Uterus (tissue), 4 donors: Measurements from ENCODE around the gene ME3. TPM values are rescaled to one million over a fixed set of nuclear protein-coding genes. Genes with fewer than 3 reads are reported as not detected.

Experiments
- DNase-seq, 2 donors: peaks; one replicate each; pipeline ENCODE4 v3.0.0-alpha.2; 2019 to 2020
- H3K27ac ChIP-seq, 2 donors: fragments of 200-600 bp; sonication (generic); 1 replicate in 1 of 2; 2 replicates in 1 of 2; pipeline ENCODE4 v1.5.1; 2016 to 2018
- H3K27me3 ChIP-seq, 2 donors: fragments of 200-600 bp; sonication (generic); one replicate each; pipeline ENCODE4 v1.5.1; 2018 to 2019; ENCODE audit warnings: control low read depth in 1 of 2
- H3K36me3 ChIP-seq, 2 donors: fragments of 200-600 bp; sonication (generic); one replicate each; pipeline ENCODE4 v1.5.1; 2019; ENCODE audit warnings: control low read depth in 1 of 2
- H3K4me1 ChIP-seq, 2 donors: fragments of 200-600 bp; sonication (generic); one replicate each; pipeline ENCODE4 v1.5.1; 2018 to 2019; ENCODE audit warnings: control low read depth in 1 of 2
- H3K4me3 ChIP-seq, 2 donors: fragments of 200-600 bp; sonication (generic); 1 replicate in 1 of 2; 2 replicates in 1 of 2; pipeline ENCODE4 v1.5.1; 2018 to 2019; ENCODE audit warnings: mild to moderate bottlenecking in 1 of 2
- H3K9me3 ChIP-seq, 2 donors: fragments of 200-600 bp; sonication (generic); one replicate each; pipeline ENCODE4 v1.5.1; 2019; ENCODE audit warnings: control low read depth in 1 of 2
- POLR2A ChIP-seq, 2 donors: fragments of 450-650 bp; IDR thresholded peaks; one replicate each; pipeline ENCODE4 v1.6.1; 2016; ENCODE audit warnings: antibody characterized with exemption in 2 of 2, mild to moderate bottlenecking in 1 of 2, moderate library complexity in 1 of 2
- intact Hi-C: fragments of 100-400 bp; cut with DNase I; formaldehyde crosslinking; loops from one replicate; pipeline ENCODE4 v1.15.1; 2023; ENCODE audit warnings: low total_unique reads
- total RNA-seq, 4 donors: library from RNA; depleted of rRNA in 3 of 4; stranded (reverse); fragments of >200 nt in 3 of 4; gene quantifications; one replicate each; pipeline versions ENCODE4 v1.1.0 to v1.2.4, GENCODE V29; 2014 to 2023
- TF ChIP-seq, protein P1 (sequence below), 4 experiments: fragments of 200-600 bp in 2 of 4; fragments of 450-650 bp in 2 of 4; sonication (generic) in 2 of 4; IDR thresholded peaks; one replicate each; pipeline ENCODE4 v1.5.1; 2016 to 2019; ENCODE audit warnings: antibody characterized with exemption in 4 of 4, mild to moderate bottlenecking in 2 of 4, moderate library complexity in 1 of 4
- donor health status: DM: yes; HTN: yes; CAD: no.

The ME3 gene
- total RNA-seq, 4 donors from 2014 or later: 44.3 to 169 (median 54.2) TPM

DNA sequence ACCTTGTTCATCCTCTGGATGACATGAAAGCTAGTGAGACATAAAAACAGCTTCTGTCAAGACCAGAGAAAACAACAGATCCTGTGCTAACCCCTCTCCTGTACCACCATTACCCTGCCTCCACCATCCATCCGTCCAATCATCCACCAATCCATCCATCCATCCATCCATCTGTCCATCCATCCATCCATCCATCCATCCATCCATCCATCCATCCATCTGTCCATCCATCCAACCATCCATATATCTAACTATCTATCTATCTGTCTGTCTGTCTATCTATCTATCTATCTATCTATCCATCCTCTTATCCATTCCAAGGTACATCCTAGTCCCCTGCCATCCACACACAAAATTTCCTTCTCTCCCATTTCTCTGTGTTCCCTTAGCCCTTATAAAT is 46.6 kb upstream of the ME3 start:
- Histone ChIP-seq H3K4me1 (no peaks in the 10 kb centered on the region), H3K4me3 (no peak overlapping the region), H3K27me3 (no peaks in the 10 kb centered on the region), H3K36me3 (no peaks in the 10 kb centered on the region), H3K9me3 (peaks cover 0 to 3% of the 10 kb centered on the region in 2 donors), H3K27ac (no peak overlapping the region)
- no peak for TF ChIP-seq POLR2A (IDR thresholded peaks at IDR 0.05)
- no peak for DNase-seq
- intact Hi-C loops: no loop called here

DNA sequence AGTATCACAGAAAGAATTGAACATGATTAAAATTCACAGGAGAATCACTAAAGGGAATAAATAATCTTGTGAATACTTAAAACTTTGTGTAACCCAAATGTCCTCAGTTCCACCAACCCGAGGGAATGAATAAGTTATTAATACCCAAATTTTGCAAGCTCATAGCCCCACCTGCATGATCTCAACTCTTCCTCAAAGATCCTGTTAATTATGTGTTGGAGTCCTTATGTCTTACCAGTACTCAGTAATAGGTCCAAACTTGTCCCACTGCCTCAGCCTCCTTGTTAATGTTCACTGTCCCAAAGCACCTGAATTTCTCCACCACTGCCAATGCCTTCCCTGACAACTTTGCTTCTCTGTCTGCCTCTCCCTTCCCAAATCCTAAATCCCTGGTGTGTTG is 46.1 kb upstream of the ME3 start:
- Histone ChIP-seq H3K36me3 (no peaks in the 10 kb centered on the region), H3K4me1 (no peaks in the 10 kb centered on the region), H3K27ac (no peak overlapping the region), H3K4me3 (no peak overlapping the region), H3K27me3 (no peaks in the 10 kb centered on the region), H3K9me3 (peaks cover 0 to 3% of the 10 kb centered on the region in 2 donors)
- intact Hi-C loops: no loop called here
- no peak for DNase-seq
- TF ChIP-seq, protein P1, sequence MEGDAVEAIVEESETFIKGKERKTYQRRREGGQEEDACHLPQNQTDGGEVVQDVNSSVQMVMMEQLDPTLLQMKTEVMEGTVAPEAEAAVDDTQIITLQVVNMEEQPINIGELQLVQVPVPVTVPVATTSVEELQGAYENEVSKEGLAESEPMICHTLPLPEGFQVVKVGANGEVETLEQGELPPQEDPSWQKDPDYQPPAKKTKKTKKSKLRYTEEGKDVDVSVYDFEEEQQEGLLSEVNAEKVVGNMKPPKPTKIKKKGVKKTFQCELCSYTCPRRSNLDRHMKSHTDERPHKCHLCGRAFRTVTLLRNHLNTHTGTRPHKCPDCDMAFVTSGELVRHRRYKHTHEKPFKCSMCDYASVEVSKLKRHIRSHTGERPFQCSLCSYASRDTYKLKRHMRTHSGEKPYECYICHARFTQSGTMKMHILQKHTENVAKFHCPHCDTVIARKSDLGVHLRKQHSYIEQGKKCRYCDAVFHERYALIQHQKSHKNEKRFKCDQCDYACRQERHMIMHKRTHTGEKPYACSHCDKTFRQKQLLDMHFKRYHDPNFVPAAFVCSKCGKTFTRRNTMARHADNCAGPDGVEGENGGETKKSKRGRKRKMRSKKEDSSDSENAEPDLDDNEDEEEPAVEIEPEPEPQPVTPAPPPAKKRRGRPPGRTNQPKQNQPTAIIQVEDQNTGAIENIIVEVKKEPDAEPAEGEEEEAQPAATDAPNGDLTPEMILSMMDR (IDR thresholded peaks at IDR 0.05): no peak
- no peak for TF ChIP-seq POLR2A (IDR thresholded peaks at IDR 0.05)

DNA sequence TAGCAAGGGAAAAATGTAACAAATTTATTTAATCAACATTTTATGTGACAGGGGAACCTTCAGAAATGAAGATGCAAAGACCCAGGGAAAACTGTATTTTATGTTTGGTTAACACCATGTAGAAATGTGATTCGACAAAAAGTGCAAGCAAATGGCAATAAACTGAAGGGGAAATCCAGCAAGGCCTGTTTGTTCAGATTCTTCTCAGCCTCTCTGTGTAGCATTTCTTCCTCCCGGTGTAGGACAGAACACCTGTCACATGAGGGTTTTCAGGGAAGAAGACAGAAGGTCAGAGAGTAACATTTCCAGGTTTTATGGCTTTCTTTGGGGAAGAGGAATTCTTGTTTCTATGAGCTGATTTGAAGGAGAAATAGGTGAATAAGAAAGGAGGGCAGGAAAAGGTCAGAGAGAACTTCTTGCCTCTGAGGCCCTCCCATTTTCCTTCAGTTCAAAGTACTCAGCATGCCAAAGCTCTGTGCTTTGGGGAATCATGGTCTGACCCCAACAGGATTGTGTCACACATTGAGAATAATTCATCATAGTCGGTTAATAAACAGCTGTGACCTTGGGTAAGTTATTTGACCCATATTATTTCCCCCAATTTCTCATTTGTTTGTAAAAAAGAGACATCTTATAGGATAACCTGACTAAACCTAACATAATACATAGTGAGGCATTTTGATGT is 45.5 kb upstream of the ME3 start:
- TF ChIP-seq, protein P1 (IDR thresholded peaks at IDR 0.05): no peak
- no peak for TF ChIP-seq POLR2A (IDR thresholded peaks at IDR 0.05)
- no peak for DNase-seq
- Histone ChIP-seq H3K27me3 (no peaks in the 10 kb centered on the region), H3K4me1 (no peaks in the 10 kb centered on the region), H3K27ac (no peak overlapping the region), H3K9me3 (peaks cover 0 to 2% of the 10 kb centered on the region in 2 donors), H3K36me3 (no peaks in the 10 kb centered on the region), H3K4me3 (no peak overlapping the region)
- intact Hi-C loops: no loop called here

DNA sequence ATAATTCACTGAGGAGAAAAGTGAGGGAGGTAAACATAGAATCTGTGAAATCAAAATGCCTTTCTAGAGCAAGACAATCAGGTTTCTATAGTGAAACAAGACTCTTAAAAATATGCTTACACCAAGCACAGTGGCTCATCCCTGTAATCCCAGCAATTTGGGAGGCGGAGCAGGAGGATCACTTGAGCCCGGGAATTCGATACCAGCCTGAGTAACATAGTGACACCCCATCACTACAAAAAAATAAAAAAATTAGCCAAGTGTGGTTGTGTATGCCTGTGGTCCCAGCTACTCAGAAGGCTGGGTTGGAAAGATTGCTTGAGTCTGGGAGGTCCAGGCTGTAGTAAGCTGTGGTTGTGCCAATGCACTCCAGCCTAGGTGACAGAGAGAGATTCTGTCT is 43.2 kb upstream of the ME3 start:
- no peak for TF ChIP-seq POLR2A (IDR thresholded peaks at IDR 0.05)
- TF ChIP-seq, protein P1 (IDR thresholded peaks at IDR 0.05): no peak
- intact Hi-C loops: no loop called here

DNA sequence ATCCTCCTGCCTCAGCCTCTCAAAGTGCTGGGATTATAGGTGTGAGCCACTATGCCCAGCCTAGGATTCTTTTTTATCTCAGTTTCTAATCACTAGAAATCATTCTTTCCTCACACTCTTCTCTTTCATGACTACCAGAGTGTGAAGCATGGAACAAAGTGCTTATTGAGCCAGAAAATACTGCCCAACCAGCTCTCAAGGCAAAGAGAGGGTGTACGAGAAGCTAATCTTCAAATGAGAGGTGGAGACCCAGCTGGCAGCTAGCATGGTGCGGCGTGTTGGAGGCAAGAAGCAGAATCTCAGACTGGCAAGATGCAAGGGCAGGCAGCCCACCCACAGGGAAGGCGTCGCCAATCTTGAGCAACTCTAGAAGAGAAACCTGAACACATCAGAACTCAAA is 41.1 kb upstream of the ME3 start:
- no peaks in the 10 kb centered on the region for H3K9me3 ChIP-seq
- intact Hi-C loops: no loop called here
- TF ChIP-seq, protein P1 (IDR thresholded peaks at IDR 0.05): no peak
- no peak for TF ChIP-seq POLR2A (IDR thresholded peaks at IDR 0.05)
- no peaks in the 10 kb centered on the region for H3K27me3 ChIP-seq
- H3K36me3 ChIP-seq: no peaks in the 10 kb centered on the region
- no peak overlapping the region for H3K27ac ChIP-seq
- H3K4me1 ChIP-seq: no peaks in the 10 kb centered on the region
- no peak for DNase-seq
- H3K4me3 ChIP-seq: no peak overlapping the region

More for the DNA sequence above, 43.2 kb upstream of the ME3 start:
- no peaks in the 10 kb centered on the region for H3K27me3 ChIP-seq
- no peaks in the 10 kb centered on the region for H3K36me3 ChIP-seq
- no peaks in the 10 kb centered on the region for H3K9me3 ChIP-seq
- H3K4me3 ChIP-seq: no peak overlapping the region
- no peak overlapping the region for H3K27ac ChIP-seq
- no peaks in the 10 kb centered on the region for H3K4me1 ChIP-seq
- DNase-seq: no peak
